HepG2 (cell line): ENCODE data around the gene GAREM1. TPM values are rescaled to one million over a fixed set of nuclear protein-coding genes. Genes with fewer than 3 reads are reported as not detected.

Source experiments
- ATAC-seq: fragments of 200-7000 bp; cut with Tn5 transposase; 3 replicates; pipeline ENCODE4 v1.9.1; 2020; ENCODE audit warnings: mild to moderate bottlenecking, moderate library complexity
- BruUV-seq: library from RNA; stranded (reverse); fragments of 400-500 nt; replicated peaks from 2 replicates; lab custom pipeline; 2021; lab: Mats Ljungman, UMichigan
- CTCF ChIA-PET: fragments of 300-600 bp; formaldehyde crosslinking; extraction: SDS; loops from one replicate; lab custom pipeline; 2021; ENCODE audit warnings: low total read pairs, inconsistent platforms, low intra/inter-chr PET ratio; lab: Yijun Ruan, JAX
- POLR2A ChIA-PET: fragments of 350-600 bp; sonication (Branson Sonifier 250); formaldehyde crosslinking; loops from one replicate; lab custom pipeline; 2020; ENCODE audit warnings: antibody characterized with exemption, inconsistent platforms; lab: Yijun Ruan, JAX
- DNase-seq: peaks from one replicate; pipeline ENCODE4 v3.0.0-alpha.2; 2015; ENCODE audit warnings: low spot score
- FAIRE-seq: peaks from 3 replicates; lab custom pipeline; 2011; peaks lifted over from hg19 to GRCh38; lab: Jason Lieb, UNC
- H2AFZ ChIP-seq: one replicate; pipeline ENCODE4 v1.6.1; 2011; ENCODE audit warnings: low read length, inconsistent platforms
- H3K27ac ChIP-seq: fragments of 300-600 bp; 3 replicates; pipeline ENCODE4 v1.8.0; 2011; ENCODE audit warnings: mixed run types, mild to moderate bottlenecking, mixed read lengths, low read length, inconsistent platforms; ENCODE audit not compliant: insufficient read depth; ENCODE audit errors: extremely low read length
- H3K27me3 ChIP-seq, 2 experiments: fragments of 200-600 bp in 1 of 2; 2 replicates in 1 of 2; 3 replicates in 1 of 2; pipeline versions ENCODE4 v1.6.0 to v1.8.0; 2011; ENCODE audit warnings: low read length in 2 of 2, mild to moderate bottlenecking in 2 of 2, moderate library complexity in 2 of 2, inconsistent platforms in 1 of 2; ENCODE audit not compliant: insufficient read depth in 2 of 2, control insufficient read depth in 1 of 2
- H3K36me3 ChIP-seq, 2 experiments: fragments of 200-600 bp in 1 of 2; replicated peaks in 1 of 2; 2 replicates in 1 of 2; 3 replicates in 1 of 2; pipeline versions ENCODE4 v1.5.1 to v1.8.0; 2011; ENCODE audit warnings: low read length in 2 of 2, inconsistent platforms in 1 of 2; ENCODE audit not compliant: insufficient read depth in 2 of 2, control insufficient read depth in 1 of 2
- H3K4me1 ChIP-seq: 2 replicates; pipeline ENCODE4 v1.5.1; 2012; ENCODE audit warnings: low read length, inconsistent platforms; ENCODE audit not compliant: insufficient read depth
- H3K4me2 ChIP-seq: 2 replicates; pipeline ENCODE4 v1.6.0; 2011; ENCODE audit warnings: low read depth, low read length, inconsistent platforms
- H3K4me3 ChIP-seq, 3 experiments: fragments of 200-600 bp in 1 of 3; sonication (generic), shearing (Covaris generic) in 1 of 3; replicated peaks in 1 of 3; 2 replicates each; pipeline ENCODE4 v1.5.1; 2011 to 2016; ENCODE audit warnings: low read length in 3 of 3, inconsistent platforms in 2 of 3, low read depth in 2 of 3, mild to moderate bottlenecking in 2 of 3, control low read depth in 1 of 3, mixed read lengths in 1 of 3; ENCODE audit not compliant: insufficient read depth in 1 of 3
- H3K79me2 ChIP-seq: one replicate; pipeline ENCODE4 v1.6.1; 2011; ENCODE audit warnings: low read length, inconsistent platforms; ENCODE audit not compliant: insufficient read depth
- H3K9ac ChIP-seq: 2 replicates; pipeline ENCODE4 v1.6.0; 2011; ENCODE audit warnings: mild to moderate bottlenecking, low read depth, low read length, inconsistent platforms; ENCODE audit not compliant: insufficient read depth
- H3K9me3 ChIP-seq: 2 replicates; pipeline ENCODE4 v1.5.1; 2012; ENCODE audit warnings: mild to moderate bottlenecking, low read length
- H4K20me1 ChIP-seq: 2 replicates; pipeline ENCODE4 v1.6.0; 2011; ENCODE audit warnings: inconsistent platforms, mild to moderate bottlenecking, low read length, moderate library complexity; ENCODE audit not compliant: insufficient read depth
- GZF1 ChIP-seq: sonication (generic); formaldehyde crosslinking; IDR thresholded peaks from 2 replicates; pipeline ENCODE4 v1.5.1; 2020; ENCODE audit warnings: mild to moderate bottlenecking, missing genetic modification reagents
- HOXA7 ChIP-seq: sonication (generic); formaldehyde crosslinking; IDR thresholded peaks from 2 replicates; pipeline ENCODE4 v1.8.1; 2022; ENCODE audit warnings: mild to moderate bottlenecking, missing genetic modification reagents, moderate library complexity
- ISX ChIP-seq: sonication (generic); formaldehyde crosslinking; conservative IDR thresholded peaks from 2 replicates; pipeline ENCODE4 v1.5.0; 2020; ENCODE audit warnings: missing genetic modification reagents
- MAFF ChIP-seq: IDR thresholded peaks from 2 replicates; pipeline ENCODE4 v1.6.1; 2011; ENCODE audit warnings: low read depth, low read length, improper control_type of control experiment
- MAFK ChIP-seq, 2 experiments: IDR thresholded peaks in 1 of 2; conservative IDR thresholded peaks in 1 of 2; 2 replicates each; pipeline ENCODE4 v1.6.1; 2011; ENCODE audit warnings: improper control_type of control experiment in 2 of 2, low read length in 2 of 2
- MLLT10 ChIP-seq: sonication (generic); formaldehyde crosslinking; IDR thresholded peaks from 2 replicates; pipeline ENCODE4 v1.4.0; 2020; ENCODE audit warnings: missing genetic modification reagents
- SIN3A ChIP-seq: IDR thresholded peaks from 2 replicates; pipeline ENCODE4 v1.6.1; 2011; ENCODE audit warnings: low read depth, mild to moderate bottlenecking, control low read depth, low read length, borderline replicate concordance
- TP53 ChIP-seq: sonication (generic); formaldehyde crosslinking; conservative IDR thresholded peaks from 2 replicates; pipeline ENCODE4 v1.4.0; 2020; ENCODE audit warnings: missing genetic modification reagents
- WGBS: methylation state at CpG from one replicate; pipeline ENCODE4 v1.1.6; 2017; ENCODE audit warnings: low lambda C conversion rate; 5-methylcytosine and 5-hydroxymethylcytosine counted together
- in situ Hi-C: cut with HindIII; loops from 2 replicates; pipeline ENCODE4 v1.10.0; 2017; ENCODE audit warnings: low pct_unique_long_range_greater_than_20kb; ENCODE audit not compliant: extremely low pct_ligation_motif_present
- intact Hi-C: fragments of 100-400 bp; cut with micrococcal nuclease; formaldehyde crosslinking; loops from one replicate; pipeline ENCODE4 v1.10.0; 2022; ENCODE audit not compliant: unreplicated experiment
- polyA plus RNA-seq, 8 experiments: library from polyadenylated mRNA; depleted of rRNA in 3 of 8; stranded (reverse) in 7 of 8; unstranded in 1 of 8; fragments of >200 nt; fragmentation: Illumina TruSeq in 4 of 8; extraction: Trizol in 4 of 8; gene quantifications; 2 replicates each; pipeline versions ENCODE4 v1.2.1 to v1.2.3, GENCODE V29; 2011 to 2016; ENCODE audit warnings: low read depth in 4 of 8, missing spikeins in 1 of 8, mixed read lengths in 1 of 8; ENCODE audit not compliant: insufficient read depth in 1 of 8
- total RNA-seq, 5 experiments: library from RNA; depleted of rRNA; stranded (reverse); fragments of >200 nt; fragmentation: Illumina TruSeq; extraction: Trizol; gene quantifications; 2 replicates each; pipeline ENCODE4 v1.2.3, GENCODE V29; 2016; ENCODE audit warnings: low read depth in 1 of 5
- TF ChIP-seq, protein P1 (sequence below): sonication (generic); formaldehyde crosslinking; IDR thresholded peaks from 2 replicates; pipeline ENCODE4 v1.5.0; 2020; ENCODE audit warnings: missing genetic modification reagents
- TF ChIP-seq, protein P2 (sequence below): sonication (generic); formaldehyde crosslinking; IDR thresholded peaks from 2 replicates; pipeline ENCODE4 v1.8.1; 2023; ENCODE audit warnings: mild to moderate bottlenecking, moderate library complexity, missing genetic modification reagents

The GAREM1 gene
- total and polyA plus RNA-seq, 2 of the 13 experiments (the other 11 are each of a cell fraction or from before 2014, with no cell fraction given) = 2.5 to 2.9 TPM

DNA sequence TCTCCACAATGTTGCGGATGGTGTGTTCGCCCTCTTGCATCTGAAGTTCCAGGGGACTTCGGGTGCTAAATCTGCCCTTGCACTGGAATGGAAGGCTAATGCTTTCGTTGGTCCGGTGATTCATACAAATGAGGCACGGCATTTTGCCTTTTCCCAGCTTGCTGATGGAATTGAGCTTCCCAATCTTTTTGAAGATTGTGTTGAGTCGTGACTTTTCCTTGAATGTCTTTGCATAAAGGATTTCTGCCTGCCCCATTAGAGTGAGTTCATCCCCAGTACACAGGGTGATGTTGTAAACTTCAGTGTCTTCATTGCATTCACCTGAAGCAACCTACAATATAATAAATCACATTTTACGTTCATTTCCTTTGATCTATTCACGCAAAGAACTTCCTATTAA, 182.8 kb downstream of the GAREM1 start:
- in situ Hi-C loops = loop anchor here (5.0 kb wide), 1 partner anchor 184 kb away; the partner anchor contains the start of gene GAREM1
- no peaks in the 10 kb centered on the region for H3K4me1 ChIP-seq
- H3K79me2 ChIP-seq = no peaks in the 10 kb centered on the region
- peaks cover 0 to 3% of the 10 kb centered on the region in 2 experiments; a peak in 2 of 5 replicates for H3K36me3 ChIP-seq
- TF ChIP-seq, protein P1, sequence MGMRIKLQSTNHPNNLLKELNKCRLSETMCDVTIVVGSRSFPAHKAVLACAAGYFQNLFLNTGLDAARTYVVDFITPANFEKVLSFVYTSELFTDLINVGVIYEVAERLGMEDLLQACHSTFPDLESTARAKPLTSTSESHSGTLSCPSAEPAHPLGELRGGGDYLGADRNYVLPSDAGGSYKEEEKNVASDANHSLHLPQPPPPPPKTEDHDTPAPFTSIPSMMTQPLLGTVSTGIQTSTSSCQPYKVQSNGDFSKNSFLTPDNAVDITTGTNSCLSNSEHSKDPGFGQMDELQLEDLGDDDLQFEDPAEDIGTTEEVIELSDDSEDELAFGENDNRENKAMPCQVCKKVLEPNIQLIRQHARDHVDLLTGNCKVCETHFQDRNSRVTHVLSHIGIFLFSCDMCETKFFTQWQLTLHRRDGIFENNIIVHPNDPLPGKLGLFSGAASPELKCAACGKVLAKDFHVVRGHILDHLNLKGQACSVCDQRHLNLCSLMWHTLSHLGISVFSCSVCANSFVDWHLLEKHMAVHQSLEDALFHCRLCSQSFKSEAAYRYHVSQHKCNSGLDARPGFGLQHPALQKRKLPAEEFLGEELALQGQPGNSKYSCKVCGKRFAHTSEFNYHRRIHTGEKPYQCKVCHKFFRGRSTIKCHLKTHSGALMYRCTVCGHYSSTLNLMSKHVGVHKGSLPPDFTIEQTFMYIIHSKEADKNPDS (CRISPR knock-in tag) = no peak
- TF ChIP-seq TP53 (CRISPR knock-in tag) (no peak), ISX (CRISPR knock-in tag) (no peak), SIN3A (no peak), HOXA7 (CRISPR knock-in tag) (no peak), MLLT10 (CRISPR knock-in tag) (no peak), MAFF (peak; percentile 81), MAFK (conservative IDR thresholded peaks at IDR 0.05 in 1 of 2, IDR thresholded peaks at IDR 0.05 in 1 of 2; ENCODE audit: low read length in 2 of 2) (peak; percentile 76 to 88), GZF1 (CRISPR knock-in tag) (no peak)
- TF ChIP-seq, protein P2, sequence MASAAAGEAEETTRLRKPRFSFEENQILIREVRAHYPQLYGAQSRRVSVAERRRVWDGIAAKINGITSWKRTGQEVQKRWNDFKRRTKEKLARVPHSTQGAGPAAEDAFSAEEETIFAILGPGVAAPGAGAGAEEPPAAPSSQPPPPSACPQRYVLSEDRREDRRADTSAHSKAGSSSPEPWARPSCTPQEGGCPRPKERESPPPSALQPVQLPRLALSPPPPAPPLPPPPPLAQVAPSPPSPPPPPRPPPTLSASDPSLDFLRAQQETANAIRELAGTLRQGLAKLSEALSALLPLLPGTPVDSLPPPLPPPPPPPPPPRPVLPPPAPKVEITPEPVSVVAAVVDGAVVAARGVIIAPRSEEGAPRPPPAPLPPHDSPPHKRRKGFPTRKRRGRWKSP (CRISPR knock-in tag) = no peak
- TF ChIP-seq, all 625 proteins: peak for 2
- Histone ChIP-seq H3K4me2 (no peak overlapping the region), H2AFZ (no peak overlapping the region), H3K4me3 (no peak overlapping the region), H3K27me3 (no peaks in the 10 kb centered on the region), H4K20me1 (no peaks in the 10 kb centered on the region), H3K27ac (no peak overlapping the region), H3K9ac (no peak overlapping the region), H3K9me3 (no peaks in the 10 kb centered on the region)
- DNase-seq (no peak), FAIRE-seq (no peak), ATAC-seq (no peak)
- CTCF ChIA-PET = interaction anchor here (2.5 kb wide), 1 partner anchor 183 kb away, joined by 18 read pairs; the partner anchor contains the start of gene GAREM1
- WGBS = 96% methylated on average over 9 of the region's 9 CpGs
- intact Hi-C loops = loop anchor here (5.0 kb wide), 1 partner anchor 84 kb away; no protein-coding TSS in a partner anchor
- BruUV-seq = no TSS peak
- POLR2A ChIA-PET = no interaction called here
